NCI-H446 (cell line): ENCODE measurements around the gene SDHD.
A peak's percentile ranks its signal among the peaks of the same experiment; 100 is the strongest.

Experiments used
- DNase-seq, 2 experiments: peaks; one replicate each; lab custom pipeline; 2025; lab: John Stamatoyannopoulos, UW

Gene SDHD

DNA sequence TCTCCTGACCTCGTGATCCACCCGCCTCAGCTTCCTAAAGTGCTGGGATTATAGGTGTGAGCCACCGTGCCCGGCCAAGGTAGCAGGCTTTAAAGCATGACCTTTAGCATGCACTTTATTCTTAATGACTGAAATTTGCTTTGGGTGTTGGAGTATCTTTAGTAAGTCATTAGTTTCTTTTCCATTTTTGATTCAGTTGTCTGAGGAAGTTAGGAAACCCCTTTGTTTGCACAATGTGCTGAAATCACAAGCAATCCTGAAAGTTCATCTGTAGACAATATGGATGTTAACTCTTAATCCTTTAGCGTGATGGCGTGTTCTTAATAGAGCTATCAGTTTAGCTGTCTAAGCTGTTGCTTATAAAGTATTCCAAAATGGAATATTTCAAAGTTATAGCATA lies 16.8 kb downstream of the SDHD start:
- no peak for DNase-seq

DNA sequence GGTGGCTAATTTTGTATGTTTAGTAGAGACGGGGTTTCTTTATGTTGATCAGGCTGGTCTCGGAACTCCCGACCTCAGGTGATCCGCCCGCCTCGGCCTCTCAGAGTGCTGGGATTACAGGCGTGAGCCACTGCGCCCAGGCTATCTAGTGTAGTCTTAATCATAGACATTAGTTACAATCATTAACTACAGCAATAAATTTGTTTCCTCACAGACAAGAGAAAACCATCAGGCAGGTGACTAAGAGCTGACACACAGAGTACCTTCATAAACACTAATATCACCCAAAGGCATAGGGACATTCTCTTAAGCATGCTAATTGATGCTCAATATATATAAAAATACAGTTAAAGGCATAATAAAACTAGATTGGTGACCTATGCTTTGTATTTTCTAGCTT lies 19.4 kb downstream of the SDHD start:
- no peak for DNase-seq

DNA sequence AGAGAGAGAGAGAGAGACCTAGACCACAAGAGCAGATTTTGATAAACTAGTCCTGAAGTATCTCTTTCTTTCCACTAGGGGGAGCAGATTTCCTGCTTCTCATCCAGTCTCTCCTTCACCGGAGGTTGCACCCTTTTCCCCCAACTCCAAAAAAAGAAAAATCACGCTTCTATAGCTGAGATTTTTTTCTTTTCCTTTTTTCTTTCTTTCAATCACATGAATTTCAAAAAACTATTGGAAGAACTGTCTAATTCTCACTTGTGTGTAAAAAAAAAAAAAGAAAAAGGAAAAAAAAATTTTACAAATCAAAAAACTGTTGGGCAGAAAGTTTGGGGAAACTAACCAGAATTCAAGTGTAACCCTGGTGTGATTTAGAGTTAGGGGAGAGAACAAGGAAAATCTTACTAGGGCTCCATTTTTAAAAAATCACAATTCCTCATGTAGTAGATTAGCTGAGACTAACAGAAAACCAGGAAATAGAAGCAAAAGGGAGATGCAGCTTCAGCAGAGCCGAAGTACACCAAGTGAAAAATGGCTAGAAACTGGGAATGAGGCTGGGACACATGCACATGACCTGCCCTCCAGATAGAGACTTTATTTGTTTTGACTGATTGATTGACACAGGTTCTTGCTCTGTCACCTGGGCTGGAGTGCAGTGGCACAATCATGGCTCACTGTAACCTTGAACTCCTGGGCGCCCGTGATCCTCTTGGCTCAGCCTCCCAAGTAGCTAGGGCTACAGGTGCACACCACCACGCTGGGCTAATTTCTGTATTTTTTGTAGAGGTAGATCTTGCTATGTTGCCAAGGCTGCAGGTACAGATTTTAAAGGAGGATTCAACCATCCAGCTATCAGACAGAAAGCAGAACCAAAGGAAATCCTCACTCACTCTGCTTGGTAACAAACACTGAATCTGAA lies 27.1 kb downstream of the SDHD start:
- peak; percentile 14 to 72 for DNase-seq

DNA sequence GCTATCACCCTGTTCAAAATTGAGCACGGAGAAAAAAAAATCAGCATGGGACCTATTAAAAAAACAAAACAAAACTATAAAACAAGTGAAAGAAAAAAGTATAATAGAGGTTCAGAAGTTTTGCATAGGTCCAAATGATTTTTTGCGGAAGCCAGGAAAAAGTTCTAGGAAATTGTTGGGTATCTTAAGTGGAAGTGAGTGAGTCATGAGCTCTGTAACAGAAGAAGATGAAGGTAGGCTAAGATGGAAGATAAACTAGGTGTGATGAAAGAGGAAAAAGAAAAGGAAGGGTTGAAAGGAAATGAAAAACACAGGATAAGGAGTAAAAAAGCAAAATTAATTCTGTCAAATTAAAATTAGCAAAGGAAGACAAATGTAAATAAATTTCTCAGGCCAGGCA lies 27.8 kb downstream of the SDHD start:
- no peak for DNase-seq

DNA sequence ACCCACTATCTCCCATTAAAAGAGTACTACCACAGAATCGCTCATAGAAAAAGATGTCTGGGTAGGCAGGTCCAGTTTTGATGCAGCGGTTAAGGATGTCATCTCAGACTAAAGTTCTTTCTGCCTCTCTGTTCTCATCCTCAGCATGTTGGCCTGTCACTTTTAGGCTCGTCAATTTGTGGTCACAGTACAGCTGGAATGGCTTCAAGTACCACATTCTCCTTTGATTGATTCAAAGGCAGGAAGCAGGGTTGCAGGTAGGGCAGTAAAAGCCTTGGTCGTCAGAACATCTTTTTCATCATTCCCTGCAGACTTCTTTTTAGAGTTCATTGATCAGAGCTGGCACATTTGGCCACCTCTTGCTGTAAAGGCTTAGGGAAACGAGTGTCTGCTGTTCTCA lies 28.7 kb downstream of the SDHD start:
- DNase-seq, result no peak

DNA sequence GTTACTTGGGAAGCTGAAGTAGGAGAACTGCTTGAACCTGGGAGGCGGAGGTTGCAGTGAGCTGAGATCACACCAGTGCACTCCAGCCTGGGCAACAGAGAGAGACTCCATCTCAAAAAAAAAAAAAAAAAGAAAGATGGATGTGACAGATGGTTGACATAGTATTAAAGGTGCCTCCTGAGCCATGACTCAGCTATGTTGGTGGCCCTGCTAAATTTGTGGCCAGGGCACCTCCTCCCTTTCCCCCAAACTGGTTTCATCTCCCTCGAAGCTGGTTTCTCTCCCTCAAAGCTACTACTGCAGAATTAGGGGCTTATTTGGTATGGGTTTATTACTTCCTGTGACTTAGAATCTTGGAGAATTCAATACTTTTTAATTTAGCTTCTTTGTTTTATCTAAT lies 31.5 kb downstream of the SDHD start:
- no peak for DNase-seq

DNA sequence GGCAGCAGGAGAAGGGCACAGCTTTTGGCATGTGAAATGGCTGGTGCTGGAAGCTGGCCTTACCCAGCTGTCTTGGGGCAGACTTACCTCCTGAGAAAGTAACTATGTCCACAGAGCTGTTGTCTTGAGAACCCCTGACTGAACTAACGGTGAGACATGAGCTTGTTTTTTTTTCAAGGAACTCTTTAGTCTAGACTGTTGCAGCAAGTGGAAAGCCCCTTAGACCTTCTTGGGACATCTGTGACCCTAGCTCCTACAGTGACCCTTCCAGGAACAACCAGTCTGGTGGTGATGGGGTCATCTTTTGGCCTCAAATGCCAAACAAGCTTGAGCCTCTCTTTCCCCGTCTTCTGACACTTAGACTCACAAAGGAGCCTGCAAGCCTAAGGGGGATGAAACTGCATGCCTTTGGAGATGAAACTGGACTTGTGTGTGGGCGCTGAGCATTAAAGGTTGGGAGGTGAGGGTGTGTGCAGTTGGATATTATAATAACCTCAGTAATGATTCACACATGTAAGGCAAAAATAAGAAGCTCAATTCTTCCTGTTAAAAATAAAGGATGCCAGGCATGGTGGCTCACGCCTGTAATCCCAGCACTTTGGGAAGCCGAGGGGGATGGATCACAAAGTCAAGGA lies 35.4 kb downstream of the SDHD start:
- no peak for DNase-seq

DNA sequence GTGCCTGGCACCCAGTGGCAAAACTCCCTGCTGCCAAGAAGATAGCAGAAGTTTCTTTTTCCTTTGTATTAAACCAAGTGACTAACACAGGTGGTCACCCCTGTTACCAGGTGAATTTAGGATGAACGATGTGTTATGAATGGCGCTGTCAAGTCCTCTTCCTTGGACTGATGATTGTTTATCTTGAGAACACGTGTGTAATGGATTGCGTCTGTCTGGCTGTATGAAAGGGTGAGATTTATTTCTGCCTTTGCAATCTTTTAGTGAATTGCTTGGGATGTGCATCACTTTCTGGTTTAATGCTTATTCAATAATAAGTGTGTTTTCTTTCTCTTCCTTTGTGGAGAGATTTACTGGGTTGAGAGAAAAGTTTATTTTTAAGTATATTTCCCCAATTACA lies 36.5 kb downstream of the SDHD start:
- DNase-seq, result no peak

DNA sequence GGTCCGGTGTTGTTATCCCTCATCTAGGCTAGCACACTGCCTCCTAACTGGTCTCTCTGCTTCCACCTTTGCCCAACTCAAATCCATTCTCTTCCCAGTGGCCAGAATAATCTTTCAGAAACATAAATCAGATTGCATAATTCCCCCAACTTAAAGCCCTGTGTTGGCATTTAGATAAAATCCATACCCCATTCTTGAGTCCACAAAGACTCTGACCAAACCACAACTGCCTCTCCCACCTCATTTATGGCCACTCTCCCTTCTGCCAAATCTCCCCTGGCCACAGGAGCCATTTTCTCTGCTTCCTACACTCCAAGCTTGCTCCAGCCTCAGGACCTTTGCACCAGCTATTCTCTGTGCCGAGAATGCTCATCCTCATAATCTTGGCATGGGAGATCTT lies 40.4 kb downstream of the SDHD start:
- no peak for DNase-seq

DNA sequence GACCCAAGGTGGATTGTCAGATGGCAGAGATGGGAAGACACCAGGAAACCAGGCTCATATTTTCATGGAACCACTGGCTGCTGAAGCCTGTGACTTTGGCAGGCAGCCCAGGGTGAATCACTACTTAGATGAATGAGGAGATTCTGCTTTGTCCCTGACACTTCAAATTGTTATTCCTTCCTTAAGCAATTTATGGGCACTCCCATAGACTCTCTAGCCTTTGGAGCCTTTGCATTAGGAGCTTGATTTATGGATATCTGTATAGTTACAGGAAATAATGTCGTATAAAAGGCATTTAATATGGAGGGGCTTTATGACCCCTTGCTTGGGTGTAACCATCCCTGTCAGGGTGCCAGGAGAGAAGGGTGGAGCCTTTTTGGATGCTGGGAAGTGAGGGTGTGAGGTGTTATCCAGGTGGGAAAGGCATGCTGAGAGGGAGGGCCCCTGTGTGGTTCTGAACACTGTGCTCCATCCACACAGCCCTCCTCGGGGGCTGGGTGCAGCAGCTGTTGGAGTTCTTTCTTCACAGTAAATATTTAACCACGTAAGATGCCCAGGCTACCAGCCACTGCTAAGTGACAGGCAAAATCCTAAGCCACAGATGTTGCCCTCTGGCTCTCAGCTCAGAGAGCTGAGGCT lies 41.9 kb downstream of the SDHD start:
- DNase-seq, result peak; percentile 35 to 71

DNA sequence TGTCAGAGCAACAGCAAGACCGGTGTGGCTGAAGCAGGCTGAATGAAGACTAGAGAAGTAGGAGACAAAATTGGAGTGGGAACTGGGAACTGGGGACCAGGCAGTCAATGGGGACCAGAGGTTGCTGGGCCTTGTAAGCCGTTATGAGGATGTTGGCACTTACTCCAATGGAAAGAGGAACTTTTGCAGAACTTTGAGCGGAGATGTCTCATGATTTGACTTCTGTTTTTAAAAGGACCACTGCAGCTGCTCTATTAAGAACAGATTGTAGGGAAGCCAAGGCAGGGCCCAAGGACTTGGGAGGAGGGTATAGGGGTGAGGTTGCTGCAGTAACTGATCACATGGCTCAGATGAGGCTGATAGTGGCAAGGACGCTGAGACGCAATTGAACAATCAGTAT lies 43.0 kb downstream of the SDHD start:
- no peak for DNase-seq

DNA sequence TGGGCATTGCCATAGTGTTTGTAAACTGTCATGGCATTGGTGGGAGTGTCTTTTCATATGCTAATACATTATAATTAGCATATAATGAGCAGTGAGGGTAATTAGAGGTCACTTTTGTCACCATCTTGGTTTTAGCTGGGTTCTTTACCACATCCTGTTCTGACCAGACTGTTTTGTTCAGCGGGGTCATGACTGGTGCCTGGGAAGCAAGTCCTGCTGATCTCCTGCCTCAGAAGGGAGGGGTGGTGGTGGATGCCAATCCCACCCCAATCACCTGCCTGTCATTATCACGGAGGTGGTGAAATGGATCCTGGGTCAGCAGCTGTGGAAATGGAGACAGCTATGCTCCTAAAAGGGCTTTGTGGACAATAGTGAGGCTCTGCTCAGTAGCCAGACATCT lies 46.1 kb downstream of the SDHD start:
- no peak for DNase-seq

DNA sequence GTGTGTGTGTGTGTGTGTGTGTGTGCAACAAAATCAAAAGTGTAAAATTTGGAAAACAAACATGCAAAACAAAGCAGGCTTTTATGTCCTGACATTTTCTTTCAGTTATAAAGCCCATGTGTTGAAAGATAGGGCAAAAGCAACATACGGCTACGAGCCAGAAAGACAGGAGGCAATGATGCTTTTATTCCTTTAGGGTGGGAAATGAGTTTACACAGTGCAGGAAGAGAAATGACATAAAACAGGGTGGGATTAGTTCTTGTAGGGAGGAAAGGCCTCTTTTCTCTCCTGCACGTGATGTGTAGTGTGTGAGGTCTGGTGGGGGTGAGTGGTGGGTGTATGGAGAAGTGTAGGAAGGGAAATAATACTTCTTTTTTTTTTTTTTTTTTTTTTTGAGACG lies 47.8 kb downstream of the SDHD start:
- no peak for DNase-seq

DNA sequence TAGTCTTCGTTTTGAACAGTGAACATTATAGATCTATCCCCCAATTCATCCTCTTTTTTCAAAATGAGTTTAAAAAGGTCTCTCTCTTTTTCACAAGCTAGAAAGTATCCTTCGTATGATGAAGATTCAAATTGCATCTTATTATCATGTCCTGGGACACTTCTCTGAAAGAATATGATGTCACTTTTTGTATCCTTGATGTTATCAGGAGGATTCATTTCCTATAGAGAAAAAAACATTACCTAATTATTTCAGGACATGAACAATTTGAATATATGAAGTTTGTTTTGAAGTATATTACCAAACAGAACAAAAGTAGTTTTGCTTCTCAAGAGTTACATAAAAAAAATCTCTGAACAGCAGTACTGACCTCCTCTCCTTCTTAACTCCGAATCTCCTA lies 56.9 kb downstream of the SDHD start:
- no peak for DNase-seq
